Measurements from ENCODE around the gene GPC6.

DNA sequence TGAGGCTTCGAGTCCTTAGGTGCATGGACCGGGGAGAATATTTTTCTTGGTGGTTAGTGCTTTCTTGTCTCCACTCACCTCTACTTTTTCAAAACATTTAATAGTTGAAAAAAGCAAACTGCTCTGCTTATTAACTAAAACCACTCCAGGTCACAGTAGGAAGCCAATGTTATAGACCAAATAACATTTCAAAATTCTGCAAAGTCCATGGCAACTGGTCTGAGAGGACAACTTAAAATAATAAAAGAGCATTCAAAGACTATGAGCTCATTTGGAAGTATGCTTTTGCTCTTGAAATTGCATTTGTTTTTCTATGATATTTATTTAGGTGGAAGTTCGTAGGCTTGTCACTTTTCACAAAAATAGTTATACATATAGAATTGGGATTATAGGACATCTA lies 769.9 kb downstream of the GPC6 start:
- TF ChIP-seq EZH2 (optimal IDR thresholded peaks at IDR 0.05; ENCODE audit: low read depth, low read length) (no peak), CTCF (IDR thresholded peaks at IDR 0.05; ENCODE audit: low read length) (no peak)
